ENCODE measurements around the gene SGCA.

Gene SGCA

GRCh38 chr17:50165867-50166517 lies at the start of gene SGCA:
Gene SGCA, plus strand, starts transcription at chr17:50166005. Its CDS starts 36 bp downstream, at chr17:50166041.
- no peak for DNase-seq (ENCODE audit: low read depth in 2 of 2)

- no peak for DNase-seq (ENCODE audit: low read depth in 2 of 2)
Measured at GRCh38 chr17:50117202-50118051, 48.4 kb upstream of the SGCA start.

GRCh38 chr17:50118076-50118827 lies 47.6 kb upstream of the SGCA start:
- DNase-seq (ENCODE audit: low read depth in 2 of 2): no peak

- no peak for DNase-seq (ENCODE audit: low read depth in 2 of 2)
Measured at GRCh38 chr17:50118828-50119218, 47.0 kb upstream of the SGCA start.

- no peak for DNase-seq (ENCODE audit: low read depth in 2 of 2)
Measured at GRCh38 chr17:50120475-50121253, 45.1 kb upstream of the SGCA start.

- DNase-seq (ENCODE audit: low read depth in 2 of 2): no peak
Measured at GRCh38 chr17:50122945-50123344, 42.9 kb upstream of the SGCA start.

GRCh38 chr17:50123649-50124349 lies 42.0 kb upstream of the SGCA start:
- DNase-seq (ENCODE audit: low read depth in 2 of 2): no peak

- DNase-seq (ENCODE audit: low read depth in 2 of 2): no peak
Measured at GRCh38 chr17:50125420-50125997, 40.3 kb upstream of the SGCA start.

- no peak for DNase-seq (ENCODE audit: low read depth in 2 of 2)
Measured at GRCh38 chr17:50127697-50128361, 38.0 kb upstream of the SGCA start.

- no peak for DNase-seq (ENCODE audit: low read depth in 2 of 2)
Measured at GRCh38 chr17:50128441-50129352, 37.1 kb upstream of the SGCA start.

- no peak for DNase-seq (ENCODE audit: low read depth in 2 of 2)
Measured at GRCh38 chr17:50129353-50129727, 36.5 kb upstream of the SGCA start.

- no peak for DNase-seq (ENCODE audit: low read depth in 2 of 2)
Measured at GRCh38 chr17:50129728-50130558, 35.9 kb upstream of the SGCA start, which contains the start of gene SAMD14. Gene SAMD14, minus strand, starts transcription at chr17:50130160. Its CDS starts 5,201 bp downstream, at chr17:50124959.

GRCh38 chr17:50130559-50131305 lies 35.1 kb upstream of the SGCA start:
- DNase-seq (ENCODE audit: low read depth in 2 of 2): no peak

- DNase-seq (ENCODE audit: low read depth in 2 of 2): no peak
Measured at GRCh38 chr17:50132104-50132794, 33.6 kb upstream of the SGCA start.

- DNase-seq (ENCODE audit: low read depth in 2 of 2): no peak
Measured at GRCh38 chr17:50133028-50133768, 32.6 kb upstream of the SGCA start.

GRCh38 chr17:50133769-50134099 lies 32.1 kb upstream of the SGCA start:
- no peak for DNase-seq (ENCODE audit: low read depth in 2 of 2)
